Dendritic cell treated with granulocyte-macrophage colony-stimulating factor and Interleukin-4, amounts not matched to agents 40 ng/mL and 50 ng/mL, for 4 days (primary cell): ENCODE data around the gene SND1.

Source experiments
- H3K27ac Mint-ChIP-seq: one replicate; pipeline ENCODE4 v1.8.0; 2022; ENCODE audit warnings: mild to moderate bottlenecking, mixed read lengths
- H3K27me3 Mint-ChIP-seq: one replicate; pipeline ENCODE4 v1.8.0; 2022; ENCODE audit warnings: mild to moderate bottlenecking, mixed read lengths
- H3K36me3 Mint-ChIP-seq: one replicate; pipeline ENCODE4 v1.8.0; 2022; ENCODE audit warnings: low read depth, mixed read lengths
- H3K4me1 Mint-ChIP-seq: one replicate; pipeline ENCODE4 v1.8.0; 2022; ENCODE audit warnings: low read depth, mixed read lengths
- H3K4me3 Mint-ChIP-seq: one replicate; pipeline ENCODE4 v1.8.0; 2022; ENCODE audit warnings: mild to moderate bottlenecking, moderate library complexity, mixed read lengths
- H3K9me3 Mint-ChIP-seq: one replicate; pipeline ENCODE4 v1.8.0; 2022; ENCODE audit warnings: mixed read lengths
- intact Hi-C: fragments of 100-400 bp; cut with micrococcal nuclease; formaldehyde crosslinking; loops from one replicate; pipeline ENCODE4 v1.15.0; 2022

Gene SND1

DNA sequence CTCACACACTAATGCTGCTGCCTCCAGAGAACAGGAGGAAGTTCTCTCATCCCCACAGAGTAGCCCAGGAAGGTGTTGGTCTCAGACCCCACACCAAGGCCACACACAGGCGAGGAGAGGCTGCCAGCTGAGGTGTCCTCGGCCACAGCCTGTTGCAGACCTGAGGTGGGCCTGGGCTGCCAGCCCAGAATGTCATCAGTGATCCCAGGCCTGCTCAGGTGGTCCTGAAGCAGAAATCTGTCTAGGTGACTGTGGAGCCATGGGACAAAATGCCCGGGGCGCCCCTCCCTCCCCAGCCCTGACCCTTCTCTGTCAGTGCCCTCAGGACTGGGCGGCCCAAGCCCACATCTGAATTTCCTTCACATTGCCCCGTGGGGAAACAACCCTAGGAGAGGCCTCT lies 422.7 kb downstream of the SND1 start:
- Mint-ChIP-seq H3K36me3 (peaks cover 85% of the 10 kb centered on the region), H3K4me1 (no peaks in the 10 kb centered on the region), H3K9me3 (no peaks in the 10 kb centered on the region), H3K4me3 (no peak overlapping the region), H3K27ac (no peak overlapping the region), H3K27me3 (no peaks in the 10 kb centered on the region)
- intact Hi-C loops: no loop called here

GRCh38 chr7:128075242-128076095 lies 423.5 kb downstream of the SND1 start:
- Mint-ChIP-seq H3K36me3 (peaks cover 91% of the 10 kb centered on the region), H3K9me3 (no peaks in the 10 kb centered on the region), H3K27ac (no peak overlapping the region), H3K27me3 (no peaks in the 10 kb centered on the region), H3K4me1 (no peaks in the 10 kb centered on the region), H3K4me3 (no peak overlapping the region)
- intact Hi-C loops: no loop called here

GRCh38 chr7:128076196-128076795 lies 424.3 kb downstream of the SND1 start:
- Mint-ChIP-seq H3K27ac (no peak overlapping the region), H3K4me1 (no peaks in the 10 kb centered on the region), H3K36me3 (peaks cover 99% of the 10 kb centered on the region), H3K27me3 (no peaks in the 10 kb centered on the region), H3K9me3 (no peaks in the 10 kb centered on the region), H3K4me3 (no peak overlapping the region)
- intact Hi-C loops: no loop called here

DNA sequence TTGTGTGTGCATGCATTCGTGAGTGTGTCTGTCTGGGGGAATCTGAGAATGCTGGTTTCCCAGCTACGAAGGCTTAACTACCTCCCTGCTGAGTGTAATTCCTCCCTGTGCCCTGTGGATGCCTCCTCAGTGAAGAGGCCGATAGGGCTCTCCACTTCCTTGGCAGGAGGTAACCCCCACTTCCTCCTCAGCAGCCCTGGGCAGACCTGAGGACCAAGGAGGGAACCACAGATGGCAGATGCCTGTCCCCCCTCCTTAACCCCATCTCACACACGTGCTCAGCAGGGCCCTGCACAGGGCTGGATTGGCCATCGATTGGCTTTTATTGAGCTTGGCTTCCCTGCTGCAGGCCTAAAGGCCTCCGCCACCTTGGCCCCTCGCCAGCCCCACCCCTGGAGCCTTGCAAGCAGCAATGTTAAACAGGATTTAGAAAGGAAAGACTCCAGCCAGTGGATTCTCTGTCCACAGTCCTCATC lies 424.8 kb downstream of the SND1 start:
- Mint-ChIP-seq H3K4me1 (no peaks in the 10 kb centered on the region), H3K27ac (no peak overlapping the region), H3K36me3 (peaks cover 99% of the 10 kb centered on the region), H3K9me3 (no peaks in the 10 kb centered on the region), H3K27me3 (no peaks in the 10 kb centered on the region), H3K4me3 (no peak overlapping the region)
- intact Hi-C loops: no loop called here

DNA sequence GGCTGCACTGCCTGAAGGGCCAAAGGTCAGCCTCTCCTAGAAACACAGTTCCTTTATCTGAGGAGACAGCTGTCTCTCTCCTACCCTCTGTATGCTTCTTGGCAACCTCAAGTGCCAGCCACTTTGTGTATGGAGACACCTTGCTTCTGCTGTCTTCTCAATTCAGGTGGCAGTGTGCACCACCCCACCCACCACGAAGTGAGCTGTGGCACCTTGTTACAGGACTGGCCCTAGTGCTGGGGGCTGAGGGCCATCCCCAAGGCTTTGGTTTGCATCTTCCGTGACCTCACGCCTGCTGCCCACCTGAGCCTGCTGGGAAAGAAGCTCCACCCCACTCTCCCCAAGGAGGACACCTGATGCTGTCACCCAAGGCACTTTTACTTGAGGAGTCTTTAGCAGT lies 426.3 kb downstream of the SND1 start:
- intact Hi-C loops: no loop called here
- H3K36me3 Mint-ChIP-seq: peaks cover 99% of the 10 kb centered on the region

DNA sequence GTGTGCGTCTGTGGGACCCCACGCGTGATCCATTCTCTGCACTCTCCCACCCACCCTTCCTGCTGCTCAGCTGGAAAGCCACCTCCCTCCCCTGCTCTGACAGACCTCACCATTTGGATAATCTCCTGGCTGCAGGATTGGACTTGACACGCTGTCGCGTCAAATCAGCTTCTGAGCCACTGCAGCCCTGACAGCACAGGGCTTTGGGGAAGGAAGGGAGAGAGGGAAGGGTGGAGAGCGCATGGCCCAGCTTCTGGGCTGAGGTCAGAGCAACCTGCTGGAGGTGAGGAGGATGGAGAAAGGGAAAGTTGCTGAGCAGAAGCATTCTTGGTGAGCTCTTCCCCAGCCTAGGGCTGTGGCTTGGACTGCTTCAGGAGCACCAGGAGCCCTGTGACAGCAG lies 428.2 kb downstream of the SND1 start:
- no peaks in the 10 kb centered on the region for H3K9me3 Mint-ChIP-seq
- no peaks in the 10 kb centered on the region for H3K27me3 Mint-ChIP-seq
- intact Hi-C loops: no loop called here
- peaks cover 99% of the 10 kb centered on the region for H3K36me3 Mint-ChIP-seq
- no peak overlapping the region for H3K4me3 Mint-ChIP-seq
- H3K4me1 Mint-ChIP-seq: no peaks in the 10 kb centered on the region
- no peak overlapping the region for H3K27ac Mint-ChIP-seq

More for the DNA sequence above, 426.3 kb downstream of the SND1 start:
- Mint-ChIP-seq H3K4me3 (no peak overlapping the region), H3K9me3 (no peaks in the 10 kb centered on the region), H3K4me1 (no peaks in the 10 kb centered on the region), H3K27me3 (no peaks in the 10 kb centered on the region), H3K27ac (no peak overlapping the region)

GRCh38 chr7:128081351-128081750 lies 429.4 kb downstream of the SND1 start:
- intact Hi-C loops: no loop called here
- Mint-ChIP-seq H3K36me3 (peaks cover 99% of the 10 kb centered on the region), H3K9me3 (no peaks in the 10 kb centered on the region)

GRCh38 chr7:128081808-128082207 lies 429.8 kb downstream of the SND1 start:
- Mint-ChIP-seq H3K27me3 (no peaks in the 10 kb centered on the region), H3K4me1 (no peaks in the 10 kb centered on the region), H3K27ac (no peak overlapping the region), H3K36me3 (peaks cover 99% of the 10 kb centered on the region), H3K4me3 (no peak overlapping the region), H3K9me3 (no peaks in the 10 kb centered on the region)
- intact Hi-C loops: no loop called here

More at GRCh38 chr7:128081351-128081750, 429.4 kb downstream of the SND1 start:
- no peaks in the 10 kb centered on the region for H3K27me3 Mint-ChIP-seq
- no peak overlapping the region for H3K27ac Mint-ChIP-seq
- H3K4me1 Mint-ChIP-seq: no peaks in the 10 kb centered on the region
- no peak overlapping the region for H3K4me3 Mint-ChIP-seq

- H3K4me1 Mint-ChIP-seq: no peaks in the 10 kb centered on the region
- H3K9me3 Mint-ChIP-seq: no peaks in the 10 kb centered on the region
- no peak overlapping the region for H3K27ac Mint-ChIP-seq
- H3K4me3 Mint-ChIP-seq: no peak overlapping the region
- no peaks in the 10 kb centered on the region for H3K27me3 Mint-ChIP-seq
- intact Hi-C loops: no loop called here
- H3K36me3 Mint-ChIP-seq: peaks cover 99% of the 10 kb centered on the region
Measured at GRCh38 chr7:128082431-128082830, 430.4 kb downstream of the SND1 start.

GRCh38 chr7:128084896-128085608 lies 433.1 kb downstream of the SND1 start:
- Mint-ChIP-seq H3K27me3 (no peaks in the 10 kb centered on the region), H3K36me3 (peaks cover 99% of the 10 kb centered on the region), H3K9me3 (no peaks in the 10 kb centered on the region), H3K4me3 (no peak overlapping the region), H3K27ac (no peak overlapping the region), H3K4me1 (no peaks in the 10 kb centered on the region)
- intact Hi-C loops: no loop called here

DNA sequence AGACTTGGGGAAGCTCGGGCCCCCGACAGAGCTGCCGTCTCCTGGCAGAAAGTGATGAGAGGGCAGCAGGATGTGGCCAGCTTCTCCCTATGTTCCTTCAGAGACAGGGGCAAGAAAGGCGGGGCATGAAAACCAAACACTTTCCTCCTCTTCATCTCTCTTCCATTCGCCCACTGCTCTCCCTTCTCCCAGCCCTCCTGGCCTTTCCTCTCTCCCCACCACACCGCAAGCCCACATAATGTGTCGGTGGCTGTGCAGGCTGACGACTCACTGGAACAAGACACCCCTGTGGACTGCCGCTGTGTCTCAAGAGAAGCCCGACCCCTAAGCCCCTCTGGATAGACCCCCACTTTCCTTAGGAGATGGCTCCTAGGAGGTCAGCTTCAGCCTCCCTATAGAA lies 438.5 kb downstream of the SND1 start:
- Mint-ChIP-seq H3K27ac (no peak overlapping the region), H3K36me3 (peaks cover 99% of the 10 kb centered on the region), H3K9me3 (no peaks in the 10 kb centered on the region), H3K4me3 (no peak overlapping the region), H3K27me3 (no peaks in the 10 kb centered on the region), H3K4me1 (no peaks in the 10 kb centered on the region)
- intact Hi-C loops: no loop called here

DNA sequence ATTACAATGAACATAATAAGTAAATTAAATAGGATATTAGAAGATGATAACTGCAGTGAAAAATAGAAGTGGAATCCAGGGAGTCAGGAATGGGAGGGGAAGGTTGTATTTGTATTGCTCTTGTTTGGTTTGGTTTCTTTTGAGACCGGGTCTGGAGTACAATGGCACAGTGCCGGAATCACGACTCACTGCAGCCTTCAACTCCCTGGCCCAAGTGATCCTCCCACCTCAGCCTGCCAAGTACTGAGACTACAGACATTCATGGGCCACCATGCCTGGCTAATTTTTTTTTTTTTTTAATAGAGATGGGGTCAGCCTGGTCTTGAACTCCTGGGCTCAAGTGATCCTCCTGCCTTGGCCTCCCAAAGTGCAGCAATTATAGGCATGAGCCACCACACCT lies 439.1 kb downstream of the SND1 start:
- no peak overlapping the region for H3K4me3 Mint-ChIP-seq
- H3K27ac Mint-ChIP-seq: no peak overlapping the region
- no peaks in the 10 kb centered on the region for H3K4me1 Mint-ChIP-seq
- H3K9me3 Mint-ChIP-seq: no peaks in the 10 kb centered on the region
- H3K27me3 Mint-ChIP-seq: no peaks in the 10 kb centered on the region
- intact Hi-C loops: no loop called here
- H3K36me3 Mint-ChIP-seq: peaks cover 99% of the 10 kb centered on the region

GRCh38 chr7:128092221-128092620 lies 440.2 kb downstream of the SND1 start:
- H3K9me3 Mint-ChIP-seq: no peaks in the 10 kb centered on the region
- no peaks in the 10 kb centered on the region for H3K4me1 Mint-ChIP-seq
- no peaks in the 10 kb centered on the region for H3K27me3 Mint-ChIP-seq
- peaks cover 97% of the 10 kb centered on the region for H3K36me3 Mint-ChIP-seq
- H3K4me3 Mint-ChIP-seq: no peak overlapping the region
- H3K27ac Mint-ChIP-seq: no peak overlapping the region
- intact Hi-C loops: no loop called here
